PC-3 (cell line): ENCODE data around the gene MRM1. TPM values are rescaled to one million over a fixed set of nuclear protein-coding genes. Genes with fewer than 3 reads are reported as not detected.

Experiments used
- ATAC-seq: fragments of 200-7000 bp; cut with Tn5 transposase; 2 replicates; pipeline ENCODE4 v1.9.1; 2020; ENCODE audit warnings: mild to moderate bottlenecking, moderate library complexity
- BruUV-seq: library from RNA; stranded (reverse); fragments of 400-500 nt; replicated peaks from 2 replicates; lab custom pipeline; 2021; lab: Mats Ljungman, UMichigan
- CTCF ChIA-PET: fragments of 300-600 bp; sonication (Branson Sonifier 250); formaldehyde crosslinking; loops from one replicate; lab custom pipeline; 2022; ENCODE audit warnings: antibody characterized with exemption; lab: Charles Lee
- POLR2A ChIA-PET: fragments of 300-600 bp; sonication (Branson Sonifier 250); formaldehyde crosslinking; loops from one replicate; lab custom pipeline; 2022; ENCODE audit warnings: antibody characterized with exemption; ENCODE audit not compliant: unreplicated experiment; lab: Charles Lee
- DNase-seq: peaks from one replicate; pipeline ENCODE4 v3.0.0-alpha.2; 2015
- H2AFZ ChIP-seq: fragments of 300-600 bp; sonication (generic); 2 replicates; pipeline ENCODE4 v1.6.0; 2016; ENCODE audit warnings: antibody characterized with exemption, low read length
- H3F3A ChIP-seq: fragments of 300-600 bp; sonication (generic); one replicate; pipeline ENCODE4 v1.6.0; 2017; ENCODE audit warnings: antibody characterized with exemption, low read length, control low read depth, mild to moderate bottlenecking; ENCODE audit not compliant: unreplicated experiment
- H3K27ac ChIP-seq: fragments of 300-600 bp; sonication (generic); 2 replicates; pipeline ENCODE4 v1.5.1; 2016; ENCODE audit warnings: mild to moderate bottlenecking, low read length
- H3K27me3 ChIP-seq: fragments of 300-600 bp; sonication (generic); 2 replicates; pipeline ENCODE4 v1.6.1; 2016; ENCODE audit warnings: low read length, mixed read lengths
- H3K36me3 ChIP-seq: fragments of 300-600 bp; sonication (generic); 2 replicates; pipeline ENCODE4 v1.6.1; 2016; ENCODE audit warnings: low read depth, mixed run types, low read length, mixed read lengths
- H3K4me1 ChIP-seq: fragments of 300-600 bp; sonication (generic); 2 replicates; pipeline ENCODE4 v1.5.1; 2016; ENCODE audit warnings: low read length; ENCODE audit not compliant: insufficient read depth
- H3K4me2 ChIP-seq: fragments of 300-600 bp; sonication (generic); 2 replicates; pipeline ENCODE4 v1.6.0; 2016; ENCODE audit warnings: low read length
- H3K4me3 ChIP-seq: fragments of 300-600 bp; sonication (generic); 2 replicates; pipeline ENCODE4 v1.5.1; 2016; ENCODE audit warnings: mild to moderate bottlenecking, low read length, mixed read lengths
- H3K79me2 ChIP-seq: fragments of 300-600 bp; sonication (generic); 2 replicates; pipeline ENCODE4 v1.6.1; 2017; ENCODE audit warnings: low read length, mixed read lengths
- H3K9ac ChIP-seq: fragments of 300-600 bp; sonication (generic); 2 replicates; pipeline ENCODE4 v1.6.0; 2016; ENCODE audit warnings: mild to moderate bottlenecking, low read length
- H3K9me2 ChIP-seq: fragments of 300-600 bp; sonication (generic); replicated peaks from 2 replicates; pipeline ENCODE4 v1.6.1; 2016; ENCODE audit warnings: mixed run types, low read length, mixed read lengths
- H3K9me3 ChIP-seq: fragments of 300-600 bp; sonication (generic); 2 replicates; pipeline ENCODE4 v1.6.1; 2016; ENCODE audit warnings: low read length, mixed read lengths
- H4K20me1 ChIP-seq: fragments of 300-600 bp; sonication (generic); 2 replicates; pipeline ENCODE4 v1.6.1; 2016; ENCODE audit warnings: low read length, mixed read lengths
- EZH2 ChIP-seq: fragments of 300-600 bp; sonication (generic); IDR thresholded peaks from one replicate; pipeline ENCODE4 v1.6.1; 2017; ENCODE audit warnings: antibody characterized with exemption, mild to moderate bottlenecking, low read length; ENCODE audit not compliant: unreplicated experiment
- EZH2phosphoT487 ChIP-seq: fragments of 300-600 bp; sonication (generic); IDR thresholded peaks from 2 replicates; pipeline ENCODE4 v1.6.1; 2018; ENCODE audit warnings: mild to moderate bottlenecking, antibody characterized with exemption, low read length, borderline replicate concordance
- intact Hi-C: fragments of 100-400 bp; cut with micrococcal nuclease; formaldehyde crosslinking; loops from 2 replicates; pipeline ENCODE4 v1.9.0; 2023
- total RNA-seq: library from RNA; depleted of rRNA; stranded (reverse); fragments of >200 nt; gene quantifications from 2 replicates; pipeline ENCODE4 v1.2.3, GENCODE V29; 2014
- TF ChIP-seq, protein P1 (sequence below): fragments of 300-600 bp; sonication (generic); conservative IDR thresholded peaks from 2 replicates; pipeline ENCODE4 v1.5.1; 2017; ENCODE audit warnings: antibody characterized with exemption, low read depth, mild to moderate bottlenecking, low read length

MRM1 gene
- total RNA-seq, 1 experiment from 2014 or later = 9.2 TPM

DNA sequence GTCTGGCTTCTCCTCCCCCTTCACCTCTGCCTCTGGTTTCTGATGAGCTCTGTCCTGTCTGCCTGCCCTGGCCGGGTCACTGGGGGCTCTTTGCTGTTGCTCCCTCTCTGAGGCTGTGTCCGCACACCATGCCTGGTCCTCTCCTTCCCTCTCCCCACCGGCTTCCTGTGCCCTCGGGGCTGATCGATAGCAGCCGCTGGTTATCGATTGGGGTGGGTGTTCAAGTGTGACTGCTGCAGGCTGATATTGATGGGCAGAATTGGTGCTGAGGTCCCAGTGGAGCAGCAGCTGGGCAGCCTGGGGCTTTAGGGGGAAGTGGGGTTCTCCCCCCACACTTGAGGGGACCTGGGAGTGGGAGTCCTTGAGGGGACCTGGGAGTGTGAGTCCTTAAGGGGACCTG is 16.4 kb downstream of the MRM1 start:
- Histone ChIP-seq H3K9me2 (no peaks in the 10 kb centered on the region), H3F3A (no peaks in the 10 kb centered on the region), H3K79me2 (no peaks in the 10 kb centered on the region), H3K9ac (no peak overlapping the region), H3K4me3 (no peak overlapping the region), H3K9me3 (no peaks in the 10 kb centered on the region), H3K27me3 (no peaks in the 10 kb centered on the region), H3K4me2 (no peak overlapping the region), H3K36me3 (no peaks in the 10 kb centered on the region), H2AFZ (no peak overlapping the region), H4K20me1 (no peaks in the 10 kb centered on the region), H3K4me1 (no peaks in the 10 kb centered on the region), H3K27ac (no peak overlapping the region)
- CTCF ChIA-PET = no interaction called here
- no peak for TF ChIP-seq EZH2phosphoT487
- TF ChIP-seq EZH2 = no peak
- TF ChIP-seq, protein P1, sequence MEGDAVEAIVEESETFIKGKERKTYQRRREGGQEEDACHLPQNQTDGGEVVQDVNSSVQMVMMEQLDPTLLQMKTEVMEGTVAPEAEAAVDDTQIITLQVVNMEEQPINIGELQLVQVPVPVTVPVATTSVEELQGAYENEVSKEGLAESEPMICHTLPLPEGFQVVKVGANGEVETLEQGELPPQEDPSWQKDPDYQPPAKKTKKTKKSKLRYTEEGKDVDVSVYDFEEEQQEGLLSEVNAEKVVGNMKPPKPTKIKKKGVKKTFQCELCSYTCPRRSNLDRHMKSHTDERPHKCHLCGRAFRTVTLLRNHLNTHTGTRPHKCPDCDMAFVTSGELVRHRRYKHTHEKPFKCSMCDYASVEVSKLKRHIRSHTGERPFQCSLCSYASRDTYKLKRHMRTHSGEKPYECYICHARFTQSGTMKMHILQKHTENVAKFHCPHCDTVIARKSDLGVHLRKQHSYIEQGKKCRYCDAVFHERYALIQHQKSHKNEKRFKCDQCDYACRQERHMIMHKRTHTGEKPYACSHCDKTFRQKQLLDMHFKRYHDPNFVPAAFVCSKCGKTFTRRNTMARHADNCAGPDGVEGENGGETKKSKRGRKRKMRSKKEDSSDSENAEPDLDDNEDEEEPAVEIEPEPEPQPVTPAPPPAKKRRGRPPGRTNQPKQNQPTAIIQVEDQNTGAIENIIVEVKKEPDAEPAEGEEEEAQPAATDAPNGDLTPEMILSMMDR = no peak
- intact Hi-C loops = no loop called here
- BruUV-seq = no TSS peak
- DNase-seq (no peak), ATAC-seq (no peak)
- POLR2A ChIA-PET = no interaction called here

DNA sequence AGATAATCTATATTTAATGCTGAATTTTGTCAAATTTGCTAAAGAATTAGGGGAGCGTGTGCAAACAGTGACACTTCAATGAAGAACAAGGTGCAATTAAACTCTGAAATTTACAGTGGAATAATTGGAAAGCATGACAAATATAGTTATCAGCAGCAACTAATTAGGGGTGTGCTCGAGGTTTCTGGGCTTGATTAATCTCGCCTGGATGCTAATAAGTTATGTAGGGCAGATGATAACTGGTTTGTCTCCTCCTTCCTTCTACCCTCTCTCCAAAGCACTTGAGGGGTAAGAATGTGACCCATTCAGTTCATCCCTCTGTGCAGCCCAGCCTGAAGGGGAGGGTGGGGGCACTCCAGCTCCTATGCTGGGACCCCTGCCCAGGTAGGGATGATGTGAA is 21.9 kb downstream of the MRM1 start:
- TF ChIP-seq, protein P1 = no peak
- TF ChIP-seq EZH2 = no peak
- no peak for TF ChIP-seq EZH2phosphoT487
- H3K27ac ChIP-seq = no peak overlapping the region
- H3K4me1 ChIP-seq = no peaks in the 10 kb centered on the region
- no peaks in the 10 kb centered on the region for H3K9me2 ChIP-seq
- intact Hi-C loops = no loop called here
- DNase-seq = no peak
- BruUV-seq = no TSS peak
- no peaks in the 10 kb centered on the region for H4K20me1 ChIP-seq
- no peaks in the 10 kb centered on the region for H3K27me3 ChIP-seq
- H2AFZ ChIP-seq = no peak overlapping the region
- H3F3A ChIP-seq = no peaks in the 10 kb centered on the region
- no peak for ATAC-seq
- H3K9me3 ChIP-seq = no peaks in the 10 kb centered on the region
- no peak overlapping the region for H3K4me3 ChIP-seq
- ChIA-PET CTCF (no interaction called here), POLR2A (no interaction called here)
- no peaks in the 10 kb centered on the region for H3K79me2 ChIP-seq
- no peaks in the 10 kb centered on the region for H3K36me3 ChIP-seq
- no peak overlapping the region for H3K9ac ChIP-seq
- no peak overlapping the region for H3K4me2 ChIP-seq

DNA sequence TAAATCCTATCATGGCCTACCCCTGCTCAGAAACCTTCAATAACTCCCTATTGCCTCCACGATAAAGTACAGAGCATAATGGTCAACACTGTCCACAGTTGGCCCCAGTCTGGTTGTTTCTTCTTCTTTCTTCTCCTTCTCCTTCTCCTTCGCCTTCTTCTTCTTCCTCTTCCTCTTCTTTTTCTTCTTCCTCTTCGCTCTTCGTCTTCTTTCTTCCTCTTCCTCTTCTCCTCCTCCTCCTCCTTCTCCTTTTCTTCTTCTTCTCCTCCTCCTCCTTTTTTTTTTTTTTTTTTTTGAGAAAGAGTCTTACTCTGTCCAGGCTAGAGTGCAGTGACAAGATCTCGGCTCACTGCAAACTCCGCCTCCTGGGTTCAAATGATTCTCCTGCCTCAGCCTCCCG is 23.8 kb downstream of the MRM1 start:
- Histone ChIP-seq H2AFZ (no peak overlapping the region), H3K79me2 (no peaks in the 10 kb centered on the region), H3K9me3 (no peaks in the 10 kb centered on the region), H3K4me2 (no peak overlapping the region), H3K4me1 (no peaks in the 10 kb centered on the region), H3K9me2 (no peaks in the 10 kb centered on the region), H3F3A (no peaks in the 10 kb centered on the region), H3K9ac (no peak overlapping the region), H3K4me3 (no peak overlapping the region), H4K20me1 (no peaks in the 10 kb centered on the region), H3K27ac (no peak overlapping the region), H3K27me3 (no peaks in the 10 kb centered on the region), H3K36me3 (no peaks in the 10 kb centered on the region)
- CTCF ChIA-PET = no interaction called here
- intact Hi-C loops = loop anchor here (5.0 kb wide), 1 partner anchor 327 kb away; no protein-coding TSS in a partner anchor
- TF ChIP-seq, protein P1 = no peak
- no peak for TF ChIP-seq EZH2
- no peak for TF ChIP-seq EZH2phosphoT487
- POLR2A ChIA-PET = no interaction called here
- no peak for DNase-seq
- no TSS peak for BruUV-seq
- no peak for ATAC-seq
